A673 (cell line): ENCODE measurements around the gene SLFN5.

Experiments used
- CTCF ChIP-seq: fragments of 300-800, 200-600 bp; sonication (generic); conservative IDR thresholded peaks from 2 replicates; pipeline ENCODE4 v1.5.1; 2017; ENCODE audit warnings: low read depth, mild to moderate bottlenecking, antibody characterized with exemption, low read length, moderate library complexity, mixed read lengths
- EZH2 ChIP-seq: fragments of 200-600 bp; sonication (generic); IDR thresholded peaks from 2 replicates; pipeline ENCODE4 v1.6.1; 2017; ENCODE audit warnings: borderline replicate concordance, low read depth, mild to moderate bottlenecking, mixed read lengths, antibody characterized with exemption, low read length; ENCODE audit not compliant: poor library complexity, severe bottlenecking

- TF ChIP-seq CTCF: no peak
- TF ChIP-seq EZH2: no peak
Measured at GRCh38 chr17:35243561-35244340, 879 bp downstream of the SLFN5 start.
